Tibial artery (tissue), 4 donors: ENCODE results near the gene PPP1R27.

ENCODE experiments used
- DNase-seq, 2 donors: peaks; one replicate each; pipeline ENCODE4 v3.0.0-alpha.2; 2019
- H3K27ac ChIP-seq, 2 donors: fragments of 200-600 bp; sonication (generic) in 1 of 2; 1 replicate in 1 of 2; 2 replicates in 1 of 2; pipeline ENCODE4 v1.5.1; 2018 to 2019; ENCODE audit warnings: mild to moderate bottlenecking in 1 of 2
- H3K27me3 ChIP-seq, 2 donors: fragments of 200-600 bp; sonication (generic) in 1 of 2; one replicate each; pipeline versions ENCODE4 v1.5.1 to v1.6.0; 2016 to 2019
- H3K36me3 ChIP-seq, 3 donors: fragments of 200-600 bp; sonication (generic) in 2 of 3; one replicate each; pipeline ENCODE4 v1.5.1; 2016 to 2019; ENCODE audit warnings: mild to moderate bottlenecking in 2 of 3
- H3K4me1 ChIP-seq, 4 donors: fragments of 200-600 bp; sonication (generic) in 2 of 4; 1 replicate in 3 of 4; 2 replicates in 1 of 4; pipeline ENCODE4 v1.5.1; 2016 to 2019
- H3K4me3 ChIP-seq, 2 donors: fragments of 200-600 bp; sonication (generic) in 1 of 2; 1 replicate in 1 of 2; 2 replicates in 1 of 2; pipeline ENCODE4 v1.5.1; 2018 to 2019; ENCODE audit warnings: mild to moderate bottlenecking in 2 of 2
- H3K9me3 ChIP-seq, 3 donors: fragments of 200-600 bp; sonication (generic) in 1 of 3; one replicate each; pipeline ENCODE4 v1.5.1; 2016 to 2019
- intact Hi-C: fragments of 100-400 bp; cut with DNase I; formaldehyde crosslinking; loops from one replicate; pipeline ENCODE4 v1.15.0; 2023; ENCODE audit warnings: low total_unique reads
- TF ChIP-seq, protein P1 (sequence below), 2 experiments: fragments of 200-600 bp in 1 of 2; fragments of 450-650 bp in 1 of 2; IDR thresholded peaks; one replicate each; pipeline ENCODE4 v1.5.1; 2017 to 2019; ENCODE audit warnings: antibody characterized with exemption in 2 of 2, mild to moderate bottlenecking in 1 of 2, moderate library complexity in 1 of 2

The PPP1R27 gene

DNA sequence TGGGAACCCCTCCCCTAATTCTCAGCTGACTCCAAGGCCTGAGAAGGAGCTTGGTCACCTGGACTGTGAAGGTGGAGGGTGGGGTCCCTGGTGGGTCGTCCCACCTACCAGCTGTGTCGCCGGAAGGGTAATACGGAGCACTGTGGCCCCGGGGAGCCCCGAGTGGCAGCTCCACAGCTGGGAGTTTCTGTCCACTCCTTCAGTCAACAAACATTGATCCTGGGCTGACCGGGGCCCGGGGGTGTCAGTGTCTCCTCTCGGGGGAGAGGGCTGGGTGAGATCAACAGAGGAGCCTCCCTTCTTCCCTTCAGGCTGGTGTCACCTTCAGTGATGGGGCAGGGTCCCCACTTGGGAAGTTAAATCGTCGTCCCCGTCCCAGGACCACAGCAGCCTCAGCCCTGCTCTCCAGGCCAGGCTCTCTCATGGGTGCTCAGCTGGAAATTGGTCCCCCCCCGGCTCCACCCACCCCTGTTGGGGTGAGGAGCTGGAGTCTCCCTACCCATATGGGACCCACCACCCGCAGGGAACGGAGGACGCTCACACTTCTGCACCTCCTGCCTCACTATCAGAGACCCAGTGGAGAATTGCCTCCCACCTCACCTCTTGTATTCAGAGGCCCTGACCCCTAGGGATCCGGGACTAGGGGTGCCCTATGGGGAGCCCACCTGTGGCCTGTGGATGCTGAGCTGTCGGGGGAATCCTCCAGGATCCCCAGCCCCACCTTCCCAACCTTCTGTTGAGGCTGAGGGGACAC, 29.0 kb downstream of the PPP1R27 start:
- Histone ChIP-seq H3K4me3 (no peak overlapping the region), H3K27ac (no peak overlapping the region), H3K27me3 (peaks cover 0 to 94% of the 10 kb centered on the region in 2 donors), H3K4me1 (peaks cover 0 to 22% (median 17%) of the 10 kb centered on the region in 4 donors), H3K9me3 (no peaks in the 10 kb centered on the region), H3K36me3 (no peaks in the 10 kb centered on the region)
- intact Hi-C loops = no loop called here
- TF ChIP-seq, protein P1, sequence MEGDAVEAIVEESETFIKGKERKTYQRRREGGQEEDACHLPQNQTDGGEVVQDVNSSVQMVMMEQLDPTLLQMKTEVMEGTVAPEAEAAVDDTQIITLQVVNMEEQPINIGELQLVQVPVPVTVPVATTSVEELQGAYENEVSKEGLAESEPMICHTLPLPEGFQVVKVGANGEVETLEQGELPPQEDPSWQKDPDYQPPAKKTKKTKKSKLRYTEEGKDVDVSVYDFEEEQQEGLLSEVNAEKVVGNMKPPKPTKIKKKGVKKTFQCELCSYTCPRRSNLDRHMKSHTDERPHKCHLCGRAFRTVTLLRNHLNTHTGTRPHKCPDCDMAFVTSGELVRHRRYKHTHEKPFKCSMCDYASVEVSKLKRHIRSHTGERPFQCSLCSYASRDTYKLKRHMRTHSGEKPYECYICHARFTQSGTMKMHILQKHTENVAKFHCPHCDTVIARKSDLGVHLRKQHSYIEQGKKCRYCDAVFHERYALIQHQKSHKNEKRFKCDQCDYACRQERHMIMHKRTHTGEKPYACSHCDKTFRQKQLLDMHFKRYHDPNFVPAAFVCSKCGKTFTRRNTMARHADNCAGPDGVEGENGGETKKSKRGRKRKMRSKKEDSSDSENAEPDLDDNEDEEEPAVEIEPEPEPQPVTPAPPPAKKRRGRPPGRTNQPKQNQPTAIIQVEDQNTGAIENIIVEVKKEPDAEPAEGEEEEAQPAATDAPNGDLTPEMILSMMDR (IDR thresholded peaks at IDR 0.05) = no peak
- DNase-seq = no peak

GRCh38 chr17:81804559-81805399, 30.1 kb downstream of the PPP1R27 start:
- intact Hi-C loops = no loop called here
- Histone ChIP-seq H3K9me3 (peaks cover 0 to 7% (median 0%) of the 10 kb centered on the region in 3 donors), H3K27me3 (peaks cover 0 to 91% of the 10 kb centered on the region in 2 donors), H3K36me3 (no peaks in the 10 kb centered on the region), H3K27ac (no peak overlapping the region), H3K4me1 (peaks cover 0 to 22% (median 17%) of the 10 kb centered on the region in 4 donors), H3K4me3 (peak overlapping the region in 1 of 2 donors; percentile 7)
- no peak for DNase-seq
- TF ChIP-seq, protein P1 (IDR thresholded peaks at IDR 0.05) = no peak

DNA sequence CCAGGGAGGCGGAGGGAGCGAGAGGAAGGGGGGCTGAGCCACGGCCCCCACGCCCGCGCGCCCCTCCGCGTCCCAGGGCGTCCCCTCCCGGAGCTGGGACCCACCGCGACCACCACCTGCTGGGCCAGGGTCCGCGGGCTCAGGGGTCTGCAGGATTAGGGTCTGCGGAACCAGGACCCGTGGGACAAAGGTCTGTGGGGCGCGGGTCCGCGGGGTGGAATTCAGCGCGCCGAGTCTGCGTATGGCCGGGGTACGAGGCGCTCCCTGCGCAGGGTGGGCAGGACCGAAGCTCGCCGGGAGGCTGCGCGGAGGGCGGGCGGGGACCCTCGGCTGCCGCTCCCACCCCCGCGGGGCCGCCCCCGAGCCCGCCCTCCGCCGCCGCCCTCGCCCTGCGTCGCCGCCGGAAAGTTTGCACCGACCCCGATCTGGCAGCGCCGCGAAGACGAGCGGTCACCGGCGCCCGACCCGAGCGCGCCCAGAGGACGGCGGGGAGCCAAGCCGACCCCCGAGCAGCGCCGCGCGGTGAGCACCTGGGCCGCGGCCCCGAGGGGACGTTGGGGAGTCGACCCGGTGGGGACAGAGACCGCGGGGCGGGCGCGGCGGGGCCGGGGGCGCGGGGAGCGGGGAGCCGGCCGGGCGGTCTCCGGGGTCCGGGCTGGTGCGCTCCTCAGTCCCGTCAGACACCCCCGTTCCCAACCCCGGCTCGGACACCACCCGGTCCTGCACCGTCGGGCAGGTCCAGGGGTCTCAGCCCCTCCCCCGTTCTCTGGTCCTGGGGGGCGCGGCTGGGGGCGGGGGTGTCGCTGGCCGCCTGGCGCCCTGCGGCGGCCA, 30.9 kb downstream of the PPP1R27 start, which contains the start of gene GCGR:
GCGR (plus strand) TSS at position 423 of the 831 bp plus-strand sequence. CDS start 4,869 bp downstream, outside the sequence.
- Histone ChIP-seq H3K4me3 (peak within 1 kb of the TSS in 1 of 2 donors; percentile 7), H3K4me1 (peaks cover 0 to 22% (median 17%) of the 10 kb centered on the region in 4 donors), H3K27me3 (peaks cover 0 to 85% of the 10 kb centered on the region in 2 donors), H3K36me3 (no peaks in the 10 kb centered on the region), H3K27ac (no peak within 1 kb of the TSS), H3K9me3 (peaks cover 0 to 7% (median 0%) of the 10 kb centered on the region in 3 donors)
- no peak for DNase-seq
- intact Hi-C loops = no loop called here
- TF ChIP-seq, protein P1 (IDR thresholded peaks at IDR 0.05) = no peak

- no peaks in the 10 kb centered on the region for H3K36me3 ChIP-seq
- no peak overlapping the region for H3K27ac ChIP-seq
- H3K9me3 ChIP-seq = peaks cover 0 to 7% (median 0%) of the 10 kb centered on the region in 3 donors
- H3K4me1 ChIP-seq = peaks cover 0 to 22% (median 17%) of the 10 kb centered on the region in 4 donors
- TF ChIP-seq, protein P1 (IDR thresholded peaks at IDR 0.05) = no peak
- no peak for DNase-seq
- H3K27me3 ChIP-seq = peaks cover 0 to 79% of the 10 kb centered on the region in 2 donors
- intact Hi-C loops = no loop called here
- H3K4me3 ChIP-seq = no peak overlapping the region
Measured at GRCh38 chr17:81802856-81803643, 31.8 kb downstream of the PPP1R27 start.
